Measurements from ENCODE around the gene CEP112.

CEP112 gene

DNA sequence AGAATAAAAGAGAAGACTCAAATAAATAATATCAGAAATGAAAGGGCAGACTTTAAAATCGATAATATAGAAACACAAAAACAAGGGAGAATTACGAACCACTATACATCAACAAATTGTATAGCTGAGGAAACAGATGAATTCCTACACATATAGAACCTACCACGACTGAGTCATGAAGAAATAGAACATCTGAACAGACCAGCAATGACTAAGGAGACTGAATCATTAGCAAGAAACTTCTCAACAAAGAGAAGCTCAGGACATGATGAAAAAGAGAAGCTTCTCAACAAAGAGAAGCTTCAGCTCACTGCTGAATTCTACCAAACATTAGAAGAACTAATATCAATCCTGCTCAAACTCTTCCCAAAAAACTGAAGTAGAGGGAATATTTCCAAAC, 255.9 kb downstream of the CEP112 start:
- no peak for DNase-seq (ENCODE audit: low read depth)
- TF ChIP-seq, protein P1, sequence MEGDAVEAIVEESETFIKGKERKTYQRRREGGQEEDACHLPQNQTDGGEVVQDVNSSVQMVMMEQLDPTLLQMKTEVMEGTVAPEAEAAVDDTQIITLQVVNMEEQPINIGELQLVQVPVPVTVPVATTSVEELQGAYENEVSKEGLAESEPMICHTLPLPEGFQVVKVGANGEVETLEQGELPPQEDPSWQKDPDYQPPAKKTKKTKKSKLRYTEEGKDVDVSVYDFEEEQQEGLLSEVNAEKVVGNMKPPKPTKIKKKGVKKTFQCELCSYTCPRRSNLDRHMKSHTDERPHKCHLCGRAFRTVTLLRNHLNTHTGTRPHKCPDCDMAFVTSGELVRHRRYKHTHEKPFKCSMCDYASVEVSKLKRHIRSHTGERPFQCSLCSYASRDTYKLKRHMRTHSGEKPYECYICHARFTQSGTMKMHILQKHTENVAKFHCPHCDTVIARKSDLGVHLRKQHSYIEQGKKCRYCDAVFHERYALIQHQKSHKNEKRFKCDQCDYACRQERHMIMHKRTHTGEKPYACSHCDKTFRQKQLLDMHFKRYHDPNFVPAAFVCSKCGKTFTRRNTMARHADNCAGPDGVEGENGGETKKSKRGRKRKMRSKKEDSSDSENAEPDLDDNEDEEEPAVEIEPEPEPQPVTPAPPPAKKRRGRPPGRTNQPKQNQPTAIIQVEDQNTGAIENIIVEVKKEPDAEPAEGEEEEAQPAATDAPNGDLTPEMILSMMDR (IDR thresholded peaks at IDR 0.05; ENCODE audit: control insufficient read depth, extremely low read depth, insufficient read depth), result no peak

DNA sequence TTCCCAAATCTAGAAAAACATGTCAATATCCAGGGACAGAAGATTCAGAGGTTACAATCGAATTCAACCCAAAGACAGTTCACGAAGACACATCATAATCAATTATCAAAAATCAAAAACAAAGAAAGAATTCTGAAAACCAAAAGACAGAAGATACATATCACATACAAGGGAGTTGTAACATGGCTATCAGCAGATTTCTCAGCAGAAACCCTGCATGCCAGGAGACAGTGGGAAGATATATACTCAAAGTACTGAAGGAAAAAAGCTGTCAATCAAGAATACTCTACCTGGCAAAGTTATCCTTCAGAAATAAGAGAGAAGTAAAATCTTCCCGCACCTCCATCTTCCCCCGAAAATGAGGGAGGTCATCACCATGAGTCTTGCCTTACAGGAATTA, 258.6 kb downstream of the CEP112 start:
- TF ChIP-seq, protein P1 (IDR thresholded peaks at IDR 0.05; ENCODE audit: control insufficient read depth, extremely low read depth, insufficient read depth), result no peak
- DNase-seq (ENCODE audit: low read depth), result no peak
- H3K4me3 ChIP-seq (ENCODE audit: low read depth, low read length), result no peak overlapping the region

More for the DNA sequence above, 255.9 kb downstream of the CEP112 start:
- H3K4me3 ChIP-seq (ENCODE audit: low read depth, low read length), result no peak overlapping the region

DNA sequence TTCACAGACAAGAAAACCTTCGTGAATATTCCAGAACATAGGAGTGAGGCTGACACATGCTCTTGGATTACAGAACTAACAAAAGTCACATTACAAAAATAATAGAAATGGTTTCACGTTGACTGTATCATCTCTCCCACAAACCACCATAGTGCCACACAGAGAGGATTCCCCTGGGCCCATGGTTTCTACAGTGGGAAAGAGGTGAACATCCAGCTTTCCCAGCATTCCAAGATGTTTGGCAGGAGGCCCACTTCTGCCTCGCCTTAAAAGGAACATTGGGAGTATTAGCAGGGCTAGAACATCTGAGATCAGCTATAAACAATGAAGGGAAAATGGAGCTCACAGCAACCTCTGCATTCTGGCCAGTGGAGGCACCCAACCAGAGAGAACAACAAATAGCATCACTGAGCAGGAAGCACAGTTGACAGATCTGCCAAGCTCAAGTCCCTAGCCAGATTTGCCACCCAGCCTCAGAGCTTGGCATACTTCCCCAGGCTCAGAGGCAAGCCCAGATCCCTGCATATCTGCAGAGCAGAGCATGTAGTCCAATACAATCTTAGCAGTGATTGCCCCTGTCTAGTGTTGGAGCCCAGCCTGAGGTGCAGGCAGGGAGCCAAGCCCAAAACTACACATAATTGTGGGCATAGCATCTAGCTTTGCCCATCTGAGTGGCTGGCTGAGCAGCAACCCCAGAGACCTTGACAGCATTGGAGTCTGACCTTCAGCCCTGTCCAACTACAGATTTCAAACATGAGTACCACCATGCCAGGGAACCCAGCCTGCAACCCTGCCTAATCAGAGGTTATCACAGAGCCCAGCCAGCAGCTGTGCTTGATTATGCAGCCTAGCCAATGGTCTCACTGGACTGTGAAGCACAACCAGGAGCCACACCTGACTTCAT, 260.4 kb downstream of the CEP112 start:
- TF ChIP-seq, protein P1 (IDR thresholded peaks at IDR 0.05; ENCODE audit: control insufficient read depth, extremely low read depth, insufficient read depth), result no peak
- no peak for DNase-seq (ENCODE audit: low read depth)
- no peak overlapping the region for H3K4me3 ChIP-seq (ENCODE audit: low read depth, low read length)

DNA sequence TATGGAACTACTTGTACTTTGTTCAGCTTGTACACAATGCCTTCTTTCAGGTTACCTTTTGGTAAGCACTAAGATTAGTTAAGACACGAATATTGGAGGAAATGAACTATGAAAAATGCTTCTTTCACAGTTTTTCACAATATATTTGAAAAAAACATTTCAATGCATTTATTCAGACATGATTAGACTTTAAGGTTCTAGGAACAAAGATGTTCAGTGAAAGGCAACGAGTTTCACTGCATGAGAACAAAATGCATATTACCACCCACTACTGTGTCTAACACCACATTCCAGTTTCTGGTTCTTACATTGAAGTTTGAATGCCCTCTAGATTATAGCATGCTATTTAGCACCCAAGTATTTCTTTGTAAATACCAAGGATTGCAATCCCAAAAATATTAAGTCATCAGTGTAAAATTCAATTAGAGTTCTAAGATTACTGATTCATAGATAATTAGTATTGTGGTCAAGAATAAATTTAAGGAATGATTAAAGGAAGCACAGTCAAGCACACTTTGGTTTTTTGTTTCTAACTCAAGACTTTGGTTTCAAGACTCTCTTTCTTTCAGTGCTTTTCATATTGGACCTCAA, 261.7 kb downstream of the CEP112 start:
- TF ChIP-seq, protein P1 (IDR thresholded peaks at IDR 0.05; ENCODE audit: control insufficient read depth, extremely low read depth, insufficient read depth), result no peak
- no peak for DNase-seq (ENCODE audit: low read depth)
- no peak overlapping the region for H3K4me3 ChIP-seq (ENCODE audit: low read depth, low read length)

DNA sequence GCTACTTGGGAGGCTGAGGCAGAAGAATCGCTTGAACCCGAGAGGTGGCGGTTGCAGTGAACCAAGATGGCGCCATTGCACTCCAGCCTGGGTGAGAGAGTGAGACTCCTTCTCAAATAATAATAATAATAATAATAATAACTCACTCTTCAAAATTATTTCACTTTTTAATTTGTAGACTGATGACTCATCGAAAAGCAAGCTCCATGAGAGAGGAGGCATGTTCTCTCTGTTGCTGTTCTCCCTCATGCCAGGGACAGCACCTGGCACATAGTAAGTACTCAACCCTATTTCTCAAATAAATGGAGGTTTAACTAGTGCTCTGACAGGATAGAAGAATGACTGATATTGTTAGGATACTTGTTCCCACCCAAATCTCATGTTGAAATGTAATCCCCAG, 265.3 kb downstream of the CEP112 start:
- H3K4me3 ChIP-seq (ENCODE audit: low read depth, low read length), result no peak overlapping the region
- TF ChIP-seq, protein P1 (IDR thresholded peaks at IDR 0.05; ENCODE audit: control insufficient read depth, extremely low read depth, insufficient read depth), result no peak
- DNase-seq (ENCODE audit: low read depth), result no peak

DNA sequence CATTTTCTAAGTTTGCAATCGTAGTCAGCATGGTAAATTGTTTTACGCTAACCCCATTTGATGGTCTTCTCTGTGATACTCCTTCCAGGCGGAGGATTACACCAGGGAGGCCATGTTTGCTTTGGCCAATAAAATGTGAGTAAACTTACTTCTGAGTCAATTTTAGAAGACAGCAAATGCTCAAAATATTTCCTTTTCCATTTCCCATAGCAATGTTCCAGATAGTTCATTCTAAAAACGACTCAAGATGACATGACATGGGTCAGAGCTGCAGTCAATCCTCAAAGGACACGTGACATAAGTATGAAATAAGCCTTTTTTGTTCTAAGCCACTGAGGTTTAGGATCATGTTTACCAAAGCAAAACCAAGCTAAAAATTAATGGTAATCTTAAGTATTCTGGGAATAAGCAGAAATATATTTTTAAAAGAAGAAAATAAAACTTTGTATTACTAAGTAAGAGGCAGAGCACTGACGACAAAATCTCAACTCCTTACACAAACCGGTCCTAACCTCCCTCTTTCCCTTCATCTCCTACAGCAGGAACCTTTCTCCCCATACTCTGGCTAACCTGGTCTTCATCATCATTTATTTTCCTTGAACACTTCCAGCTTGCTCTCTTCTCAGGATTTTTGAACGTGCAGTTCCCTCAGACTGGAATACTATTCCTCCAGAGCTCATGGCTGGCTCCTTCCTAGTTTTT, 266.2 kb downstream of the CEP112 start:
- TF ChIP-seq, protein P1 (IDR thresholded peaks at IDR 0.05; ENCODE audit: control insufficient read depth, extremely low read depth, insufficient read depth), result no peak
- H3K4me3 ChIP-seq (ENCODE audit: low read depth, low read length), result no peak overlapping the region
- DNase-seq (ENCODE audit: low read depth), result no peak
